ENCODE results near the gene DTX2. TPM values are rescaled to one million over a fixed set of nuclear protein-coding genes. Genes with fewer than 3 reads are reported as not detected.
"Not testable (repeated sequence)": the region's sequence is repeated elsewhere in the genome, so short reads cannot be mapped to it uniquely, and the experiment has no call there.

Gene DTX2
- 10 to 100 TPM; 61.7 to 91.1 TPM for total RNA-seq

DNA sequence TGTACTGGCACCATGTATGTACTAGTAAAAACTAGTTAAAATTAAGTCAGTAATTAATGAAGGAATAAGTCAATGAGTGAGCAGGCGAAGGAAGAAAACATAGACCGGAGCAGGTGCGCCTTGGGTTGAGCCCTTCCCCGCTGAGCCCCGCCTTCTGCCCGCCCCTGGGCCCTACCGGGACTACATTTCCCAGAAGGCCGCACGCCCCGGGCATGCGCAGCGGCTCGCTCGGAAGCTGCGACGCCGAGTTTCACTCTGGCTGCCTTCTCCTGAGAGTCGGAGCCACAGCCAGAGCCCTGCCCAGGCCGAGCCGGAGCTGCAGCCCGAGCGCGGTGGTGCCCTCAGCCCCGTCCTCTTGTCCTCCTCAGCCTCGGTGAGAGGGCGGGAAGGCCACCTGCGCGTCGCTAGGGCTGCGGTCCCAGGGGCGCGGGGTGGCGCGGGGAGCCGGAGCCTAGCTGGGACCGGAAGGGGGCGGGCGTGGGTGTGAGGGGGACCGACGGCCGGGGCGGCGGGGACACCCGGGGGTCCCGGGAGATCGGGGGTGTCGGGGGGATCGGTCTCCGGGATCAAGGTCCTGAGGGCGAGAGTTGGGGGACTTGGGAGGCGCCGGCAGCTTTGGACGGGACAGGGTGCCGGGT is at the start of gene DTX2:
DTX2 (plus strand) TSS at position 246 of the 638 bp plus-strand sequence. CDS start 18,801 bp downstream, outside the sequence.
- H3K4me3 ChIP-seq = peak within 1 kb of the TSS; percentile 38
- H3K27ac ChIP-seq; intact Hi-C loops (cut with DNase I); H3K36me3 ChIP-seq; DNase-seq; H3K9me3 ChIP-seq; H3K27me3 ChIP-seq; H3K4me1 ChIP-seq: not testable (repeated sequence)
- peak within 1 kb of the TSS in 1 of 2 donors; percentile 43 for H3K9ac ChIP-seq (ENCODE audit: low read depth in 2 of 2, low read length in 2 of 2)

DNA sequence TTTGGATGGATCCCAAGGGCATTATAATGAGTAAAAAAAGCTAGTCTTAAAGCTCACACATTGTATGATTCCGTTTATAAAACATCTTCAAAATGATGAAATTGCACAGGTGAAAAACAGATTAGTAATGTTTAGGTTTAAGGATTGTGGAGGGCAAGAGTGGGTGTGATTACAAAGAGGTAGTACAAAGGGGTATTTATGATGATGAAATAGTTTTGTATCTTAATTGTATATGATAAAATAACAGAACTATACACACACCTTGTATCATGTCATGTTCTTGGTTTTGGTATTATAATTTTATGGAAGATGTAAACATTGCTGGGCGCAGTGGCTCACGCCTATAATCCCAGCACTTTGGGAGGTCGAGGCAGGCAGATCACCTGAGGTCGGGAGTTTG is 49.3 kb upstream of the DTX2 start:
- H3K4me1 ChIP-seq = no peaks in the 10 kb centered on the region
- H3K9me3 ChIP-seq = no peaks in the 10 kb centered on the region
- H3K4me3 ChIP-seq = no peak overlapping the region
- TF ChIP-seq, protein P1, sequence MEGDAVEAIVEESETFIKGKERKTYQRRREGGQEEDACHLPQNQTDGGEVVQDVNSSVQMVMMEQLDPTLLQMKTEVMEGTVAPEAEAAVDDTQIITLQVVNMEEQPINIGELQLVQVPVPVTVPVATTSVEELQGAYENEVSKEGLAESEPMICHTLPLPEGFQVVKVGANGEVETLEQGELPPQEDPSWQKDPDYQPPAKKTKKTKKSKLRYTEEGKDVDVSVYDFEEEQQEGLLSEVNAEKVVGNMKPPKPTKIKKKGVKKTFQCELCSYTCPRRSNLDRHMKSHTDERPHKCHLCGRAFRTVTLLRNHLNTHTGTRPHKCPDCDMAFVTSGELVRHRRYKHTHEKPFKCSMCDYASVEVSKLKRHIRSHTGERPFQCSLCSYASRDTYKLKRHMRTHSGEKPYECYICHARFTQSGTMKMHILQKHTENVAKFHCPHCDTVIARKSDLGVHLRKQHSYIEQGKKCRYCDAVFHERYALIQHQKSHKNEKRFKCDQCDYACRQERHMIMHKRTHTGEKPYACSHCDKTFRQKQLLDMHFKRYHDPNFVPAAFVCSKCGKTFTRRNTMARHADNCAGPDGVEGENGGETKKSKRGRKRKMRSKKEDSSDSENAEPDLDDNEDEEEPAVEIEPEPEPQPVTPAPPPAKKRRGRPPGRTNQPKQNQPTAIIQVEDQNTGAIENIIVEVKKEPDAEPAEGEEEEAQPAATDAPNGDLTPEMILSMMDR (IDR thresholded peaks at IDR 0.05) = no peak
- H3K27me3 ChIP-seq = no peaks in the 10 kb centered on the region
- no peak for DNase-seq
- no peak overlapping the region for H3K9ac ChIP-seq (ENCODE audit: low read depth in 2 of 2, low read length in 2 of 2)
- no peaks in the 10 kb centered on the region for H3K36me3 ChIP-seq
- intact Hi-C loops (cut with DNase I) = no loop called here
- H3K27ac ChIP-seq = no peak overlapping the region

DNA sequence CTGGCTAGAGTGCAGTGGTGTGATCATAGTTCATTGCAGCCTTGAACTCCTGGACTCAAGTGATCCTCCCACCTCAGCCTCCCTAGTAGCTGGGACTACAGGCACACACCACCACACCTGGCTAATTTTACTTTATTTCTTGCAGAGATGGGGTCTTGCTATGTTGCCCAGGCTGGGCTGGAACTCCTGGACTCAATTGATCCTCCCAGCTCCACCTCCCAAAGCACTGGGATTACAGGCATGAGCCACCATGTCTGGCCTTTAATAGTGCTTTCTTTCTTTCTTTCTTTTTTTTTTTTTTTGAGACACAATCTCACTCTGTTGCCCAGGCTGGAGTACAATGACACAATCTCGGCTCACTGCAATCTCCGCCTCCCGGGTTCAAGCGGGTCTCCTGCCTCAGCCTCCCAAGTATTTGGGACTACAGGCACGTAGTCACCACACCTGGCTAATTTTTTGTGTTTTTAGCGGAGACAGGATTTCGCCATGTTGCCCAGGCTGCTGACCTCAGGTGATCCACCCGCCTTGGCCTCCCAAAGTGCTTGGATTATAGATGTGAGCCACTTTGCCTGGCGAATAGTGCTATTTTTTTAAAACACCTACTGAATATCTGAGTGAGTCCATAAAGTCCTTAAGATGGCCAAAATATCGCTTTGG is 43.7 kb upstream of the DTX2 start:
- H3K27me3 ChIP-seq; H3K36me3 ChIP-seq; H3K4me1 ChIP-seq; H3K9me3 ChIP-seq; H3K27ac ChIP-seq; DNase-seq; H3K9ac ChIP-seq (ENCODE audit: low read depth in 2 of 2, low read length in 2 of 2); H3K4me3 ChIP-seq; intact Hi-C loops (cut with DNase I): not testable (repeated sequence)

DNA sequence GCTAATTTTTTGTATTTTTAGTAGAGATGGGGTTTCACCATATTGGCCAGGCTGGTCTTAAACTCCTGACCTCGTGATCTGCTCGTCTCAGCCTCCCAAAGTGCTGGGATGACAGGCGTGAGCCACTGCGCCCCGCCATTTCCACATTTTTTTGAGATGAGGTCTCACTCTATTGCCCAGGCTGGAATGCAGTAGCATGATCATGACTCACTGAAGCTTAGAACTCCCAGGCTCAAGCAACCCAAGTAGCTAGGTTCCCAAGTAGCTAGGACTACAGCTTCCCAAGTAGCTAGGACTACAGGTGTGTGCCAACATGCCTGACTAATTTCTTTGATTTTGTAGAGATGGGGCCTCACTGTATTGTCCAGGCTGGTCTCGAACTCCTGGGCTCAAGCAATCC is 40.4 kb upstream of the DTX2 start:
- H3K9ac ChIP-seq (ENCODE audit: low read depth in 2 of 2, low read length in 2 of 2); H3K4me3 ChIP-seq; H3K9me3 ChIP-seq; H3K4me1 ChIP-seq; DNase-seq; H3K27ac ChIP-seq; H3K36me3 ChIP-seq; H3K27me3 ChIP-seq; intact Hi-C loops (cut with DNase I): not testable (repeated sequence)

DNA sequence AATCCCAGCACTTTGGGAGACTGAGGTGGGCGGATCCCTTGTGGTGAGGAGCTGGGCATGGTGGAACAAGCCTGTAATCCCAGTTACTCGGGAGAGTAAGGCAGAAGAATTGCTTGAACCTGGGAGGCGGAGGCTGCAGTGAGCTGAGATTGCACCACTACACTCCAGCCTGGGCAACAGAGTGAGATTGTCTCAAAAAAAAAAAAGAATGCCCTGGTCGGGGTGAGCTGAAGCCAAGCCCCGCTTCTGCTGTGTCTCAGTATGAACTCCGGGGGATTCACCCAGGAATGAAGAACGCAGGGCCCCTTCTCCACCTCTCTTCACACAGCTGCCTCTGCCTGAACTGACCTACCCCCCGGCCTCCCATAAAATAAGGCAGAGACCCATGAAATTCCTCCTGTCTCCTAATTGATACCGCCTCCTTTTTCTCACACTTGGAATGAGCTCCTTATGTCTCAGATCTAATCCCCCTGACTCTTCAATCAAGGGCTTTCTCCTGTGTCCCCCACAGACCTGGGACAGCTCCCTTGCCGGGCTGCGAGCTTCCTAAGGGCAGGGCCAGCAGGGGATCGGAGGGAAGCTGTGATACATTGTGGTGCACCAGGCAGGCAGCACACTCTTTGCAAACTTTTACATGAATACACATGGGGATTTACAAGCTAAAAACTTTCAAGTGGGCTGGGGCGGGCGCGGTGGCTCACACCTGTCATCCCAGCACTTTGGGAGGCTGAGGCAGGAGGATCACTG is 37.7 kb upstream of the DTX2 start:
- no peak overlapping the region for H3K9ac ChIP-seq (ENCODE audit: low read depth in 2 of 2, low read length in 2 of 2)
- DNase-seq = no peak
- H3K4me3 ChIP-seq = no peak overlapping the region
- no peaks in the 10 kb centered on the region for H3K27me3 ChIP-seq
- no peaks in the 10 kb centered on the region for H3K4me1 ChIP-seq
- TF ChIP-seq, protein P1 (IDR thresholded peaks at IDR 0.05) = no peak
- H3K36me3 ChIP-seq = no peaks in the 10 kb centered on the region
- intact Hi-C loops (cut with DNase I) = no loop called here
- no peaks in the 10 kb centered on the region for H3K9me3 ChIP-seq
- no peak overlapping the region for H3K27ac ChIP-seq

DNA sequence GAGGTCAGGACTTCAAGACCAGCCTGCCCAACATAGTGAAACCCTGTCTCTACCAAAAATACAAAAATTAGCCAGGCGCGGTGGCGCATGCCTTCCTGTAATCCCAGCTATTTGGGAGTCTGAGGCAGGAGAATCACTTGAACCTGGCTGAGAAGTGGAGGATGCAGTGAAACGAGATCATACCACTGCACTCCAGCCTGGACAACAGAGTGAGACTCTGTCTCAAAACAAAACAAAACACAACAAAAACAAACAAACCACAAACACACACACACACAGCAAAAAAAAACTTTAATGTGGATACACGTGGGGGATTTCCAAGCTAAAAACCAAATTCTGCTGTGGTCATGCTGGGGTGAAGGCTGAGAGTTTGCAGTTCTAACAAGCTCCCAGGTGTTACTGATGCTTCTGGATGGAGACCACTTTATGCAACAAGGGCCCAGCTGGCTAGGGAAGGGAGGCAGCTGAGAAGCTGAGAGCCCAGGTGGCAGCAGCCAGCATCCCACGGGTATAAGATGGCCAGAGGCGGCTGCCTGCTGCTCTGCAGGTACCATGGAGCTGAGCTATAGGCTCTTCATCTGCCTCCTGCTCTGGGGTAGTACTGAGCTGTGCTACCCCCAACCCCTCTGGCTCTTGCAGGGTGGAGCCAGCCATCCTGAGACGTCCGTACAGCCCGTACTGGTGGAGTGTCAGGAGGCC is 36.9 kb upstream of the DTX2 start, which contains the start of gene ZP3:
ZP3 (plus strand) TSS at position 538 of the 699 bp plus-strand sequence; CDS start at position 553, 15 bp downstream.
- Histone ChIP-seq H3K27me3 (no peaks in the 10 kb centered on the region), H3K9ac (ENCODE audit: low read depth in 2 of 2, low read length in 2 of 2) (no peak within 1 kb of the TSS), H3K4me1 (no peaks in the 10 kb centered on the region), H3K27ac (no peak within 1 kb of the TSS), H3K9me3 (no peaks in the 10 kb centered on the region), H3K4me3 (no peak within 1 kb of the TSS), H3K36me3 (no peaks in the 10 kb centered on the region)
- TF ChIP-seq, protein P1 (IDR thresholded peaks at IDR 0.05) = no peak
- intact Hi-C loops (cut with DNase I) = no loop called here
- DNase-seq = no peak
